SK-N-SH (cell line): ENCODE results near the gene SSTR5. TPM values are rescaled to one million over a fixed set of nuclear protein-coding genes. Genes with fewer than 3 reads are reported as not detected.

ENCODE experiments used
- CTCF ChIA-PET: fragments of 300-600, 350-600 bp; formaldehyde crosslinking; extraction: SDS; loops from one replicate; lab custom pipeline; 2021; lab: Yijun Ruan, JAX
- POLR2A ChIA-PET: fragments of 350-600 bp; sonication (Branson Sonifier 250); formaldehyde crosslinking; extraction: SDS; loops from one replicate; lab custom pipeline; 2020; ENCODE audit warnings: antibody characterized with exemption, inconsistent platforms; lab: Yijun Ruan, JAX
- DNase-seq: peaks from one replicate; pipeline ENCODE4 v3.0.0; 2012
- H2AFZ ChIP-seq: fragments of 200-600 bp; sonication (generic); 2 replicates; pipeline ENCODE4 v1.8.1; 2016; ENCODE audit warnings: antibody characterized with exemption, mild to moderate bottlenecking, low read depth
- H3F3A ChIP-seq: fragments of 200-600 bp; sonication (generic); replicated peaks from 2 replicates; pipeline ENCODE3; 2016; ENCODE audit warnings: antibody characterized with exemption, mild to moderate bottlenecking; ENCODE audit not compliant: insufficient read depth
- H3K27ac ChIP-seq, 2 experiments: fragments of 200-500 bp in 1 of 2; fragments of 200-600 bp in 1 of 2; sonication (Bioruptor generic) in 1 of 2; sonication (generic), shearing (Covaris generic) in 1 of 2; 2 replicates each; pipeline versions ENCODE4 v1.5.1 to v1.6.1; 2014 to 2016; ENCODE audit warnings: low read depth in 2 of 2, inconsistent platforms in 1 of 2, low read length in 1 of 2, mild to moderate bottlenecking in 1 of 2, mixed read lengths in 1 of 2
- H3K27me3 ChIP-seq: fragments of 200-600 bp; sonication (generic), shearing (Covaris generic); 2 replicates; pipeline ENCODE4 v1.6.1; 2016; ENCODE audit warnings: mixed run types; ENCODE audit not compliant: insufficient read depth
- H3K36me3 ChIP-seq, 2 experiments: fragments of 200-500 bp in 1 of 2; fragments of 200-600 bp in 1 of 2; sonication (Bioruptor generic) in 1 of 2; sonication (generic) in 1 of 2; replicated peaks in 1 of 2; 2 replicates each; pipeline versions ENCODE3 to v1.5.1; 2014 to 2016; ENCODE audit warnings: low read length in 1 of 2, mild to moderate bottlenecking in 1 of 2; ENCODE audit not compliant: insufficient read depth in 2 of 2, control insufficient read depth in 1 of 2
- H3K4me1 ChIP-seq, 2 experiments: fragments of 200-500 bp in 1 of 2; fragments of 200-600 bp in 1 of 2; sonication (Bioruptor generic) in 1 of 2; sonication (generic), shearing (Covaris generic) in 1 of 2; 2 replicates each; pipeline versions ENCODE4 v1.5.1 to v1.6.1; 2014 to 2016; ENCODE audit warnings: low read depth in 1 of 2, low read length in 1 of 2, mixed run types in 1 of 2; ENCODE audit not compliant: insufficient read depth in 2 of 2, control insufficient read depth in 1 of 2
- H3K4me2 ChIP-seq: fragments of 200-600 bp; sonication (generic), shearing (Covaris generic); 2 replicates; pipeline ENCODE4 v1.6.1; 2017; ENCODE audit warnings: mixed run types
- H3K4me3 ChIP-seq, 2 experiments: fragments of 200-500 bp in 1 of 2; fragments of 200-600 bp in 1 of 2; sonication (Bioruptor generic) in 1 of 2; sonication (generic), shearing (Covaris generic) in 1 of 2; 2 replicates each; pipeline versions ENCODE4 v1.5.1 to v1.8.1; 2014 to 2016; ENCODE audit warnings: low read depth in 2 of 2, inconsistent platforms in 1 of 2, low read length in 1 of 2, mild to moderate bottlenecking in 1 of 2, mixed read lengths in 1 of 2, moderate library complexity in 1 of 2
- H3K79me2 ChIP-seq: fragments of 200-600 bp; sonication (generic); 2 replicates; pipeline ENCODE4 v1.8.1; 2017; ENCODE audit warnings: mild to moderate bottlenecking; ENCODE audit not compliant: insufficient read depth
- H3K9ac ChIP-seq: fragments of 200-600 bp; sonication (generic); 2 replicates; pipeline ENCODE4 v1.6.1; 2017; ENCODE audit warnings: mixed run types
- H3K9me2 ChIP-seq: fragments of 200-600 bp; sonication (generic); 2 replicates; pipeline ENCODE4 v1.6.1; 2017; ENCODE audit warnings: mixed run types
- H3K9me3 ChIP-seq: fragments of 200-600 bp; sonication (generic); 2 replicates; pipeline ENCODE4 v1.6.1; 2017; ENCODE audit warnings: mixed run types, mild to moderate bottlenecking, moderate library complexity
- H4K20me1 ChIP-seq: fragments of 200-600 bp; sonication (generic); 2 replicates; pipeline ENCODE4 v1.6.1; 2017; ENCODE audit warnings: mild to moderate bottlenecking, mixed run types; ENCODE audit not compliant: insufficient read depth
- CHD2 ChIP-seq: fragments of 150-350 bp; IDR thresholded peaks from 2 replicates; pipeline ENCODE4 v1.6.1; 2018; ENCODE audit warnings: low read length; ENCODE audit not compliant: partially characterized antibody
- CTCF ChIP-seq: fragments of 200-600 bp; sonication (generic); IDR thresholded peaks from 2 replicates; pipeline ENCODE4 v1.6.1; 2017; ENCODE audit warnings: antibody characterized with exemption, mild to moderate bottlenecking, moderate library complexity
- EP300 ChIP-seq, 2 experiments: IDR thresholded peaks; 2 replicates each; pipeline versions ENCODE4 v1.4.0 to v1.6.1; 2012; ENCODE audit warnings: borderline replicate concordance in 1 of 2, low read depth in 1 of 2, low read length in 1 of 2
- FOSL2 ChIP-seq: IDR thresholded peaks from 2 replicates; pipeline ENCODE4 v1.4.0; 2012; ENCODE audit warnings: low read depth, mild to moderate bottlenecking, moderate library complexity, borderline replicate concordance
- FOXM1 ChIP-seq: IDR thresholded peaks from 2 replicates; pipeline ENCODE4 v1.4.0; 2012; ENCODE audit warnings: low read depth, mild to moderate bottlenecking
- GABPA ChIP-seq: IDR thresholded peaks from 2 replicates; pipeline ENCODE4 v1.4.0; 2012; ENCODE audit warnings: low read depth, mild to moderate bottlenecking
- GATA2 ChIP-seq: sonication (generic); formaldehyde crosslinking; IDR thresholded peaks from 2 replicates; pipeline ENCODE4 v1.5.0; 2020; ENCODE audit warnings: mild to moderate bottlenecking, missing genetic modification reagents
- MAX ChIP-seq: IDR thresholded peaks from 2 replicates; pipeline ENCODE4 v1.4.0; 2012; ENCODE audit warnings: low read depth
- MEF2A ChIP-seq: IDR thresholded peaks from 2 replicates; pipeline ENCODE4 v1.4.0; 2012; ENCODE audit warnings: low read depth, borderline replicate concordance
- MXI1 ChIP-seq: IDR thresholded peaks from 2 replicates; pipeline ENCODE4 v1.6.1; 2012; ENCODE audit warnings: mild to moderate bottlenecking, low read depth, low read length, improper control_type of control experiment
- POLR2AphosphoS5 ChIP-seq: IDR thresholded peaks from 2 replicates; pipeline ENCODE4 v1.6.1; 2012; ENCODE audit warnings: low read depth, low read length
- RAD21 ChIP-seq: IDR thresholded peaks from 2 replicates; pipeline ENCODE4 v1.6.1; 2012; ENCODE audit warnings: mild to moderate bottlenecking, low read length
- RXRA ChIP-seq: IDR thresholded peaks from 2 replicates; pipeline ENCODE4 v1.4.0; 2012; ENCODE audit warnings: low read depth, mild to moderate bottlenecking, borderline replicate concordance
- TAF1 ChIP-seq: IDR thresholded peaks from 2 replicates; pipeline ENCODE4 v1.6.1; 2012; ENCODE audit warnings: low read depth, mild to moderate bottlenecking, low read length, moderate library complexity, borderline replicate concordance
- TEAD4 ChIP-seq: IDR thresholded peaks from 2 replicates; pipeline ENCODE4 v1.4.0; 2012; ENCODE audit warnings: mild to moderate bottlenecking, borderline replicate concordance; ENCODE audit not compliant: insufficient read depth
- USF1 ChIP-seq: IDR thresholded peaks from 2 replicates; pipeline ENCODE4 v1.4.0; 2012; ENCODE audit warnings: low read depth, borderline replicate concordance
- USF2 ChIP-seq: fragments of 150-350 bp; IDR thresholded peaks from 2 replicates; pipeline ENCODE4 v1.6.1; 2017; ENCODE audit warnings: antibody characterized with exemption, low read length, low read depth, borderline replicate concordance
- WGBS: methylation state at CpG from one replicate; pipeline ENCODE4 v1.1.6; 2017; ENCODE audit warnings: low lambda C conversion rate; 5-methylcytosine and 5-hydroxymethylcytosine counted together
- polyA plus RNA-seq, 3 experiments: library from polyadenylated mRNA; depleted of rRNA; stranded (reverse); fragments of >200 nt; gene quantifications; 2 replicates each; pipeline ENCODE4 v1.2.3, GENCODE V29; 2012

Gene SSTR5
- polyA plus RNA-seq, 1 of the 3 experiments (the other 2 are of a cell fraction) = not detected

GRCh38 chr16:1113889-1114526 is 41.5 kb downstream of the SSTR5 start:
- Histone ChIP-seq H3K79me2 (no peaks in the 10 kb centered on the region), H3K4me2 (no peak overlapping the region), H3K27me3 (peaks cover 77% of the 10 kb centered on the region), H3K9me3 (no peaks in the 10 kb centered on the region), H3K36me3 (no peaks in the 10 kb centered on the region), H4K20me1 (0 out of 2 replicates have a peak, but pooled peaks cover 3% of the 10 kb centered on the region), H3F3A (no peaks in the 10 kb centered on the region), H3K9me2 (no peaks in the 10 kb centered on the region)
- DNase-seq = no peak
- CTCF ChIA-PET = interaction anchor here (2.7 kb wide), 1 partner anchor 11 kb away, joined by 14 read pairs; no protein-coding TSS in a partner anchor
- 27% methylated on average over 8 of the region's 15 CpGs for WGBS
- TF ChIP-seq CHD2 (no peak), USF1 (no peak), RXRA (no peak), USF2 (no peak), MAX (no peak), CTCF (no peak), RAD21 (no peak), MEF2A (no peak), FOSL2 (no peak), MXI1 (no peak), TEAD4 (no peak), TAF1 (no peak), FOXM1 (no peak), EP300 (IDR thresholded peaks at IDR 0.05; ENCODE audit: borderline replicate concordance in 1 of 2, low read depth in 1 of 2, low read length in 1 of 2) (no peak), GATA2 (no peak), POLR2AphosphoS5 (no peak), GABPA (no peak)
- TF ChIP-seq, all 33 proteins: peak for 0
- Histone ChIP-seq H3K9ac (no peak overlapping the region), H3K27ac (no peak overlapping the region), H2AFZ (no peak overlapping the region), H3K4me1 (no peaks in the 10 kb centered on the region), H3K4me3 (no peak overlapping the region)
- POLR2A ChIA-PET = no interaction called here
